Thymus (tissue), 11 donors: ENCODE measurements around the gene PORCN. TPM values are rescaled to one million over a fixed set of nuclear protein-coding genes. Genes with fewer than 3 reads are reported as not detected.
"Not testable (repeated sequence)": the region's sequence is repeated elsewhere in the genome, so short reads cannot be mapped to it uniquely, and the experiment has no call there.

Experiments used
- DNase-seq, 9 donors: peaks; one replicate each; pipeline ENCODE4 v3.0.0-alpha.2; 2013; ENCODE audit warnings: low spot score in 9 of 9, low read depth in 6 of 9, missing footprints in 1 of 9
- H3K27ac ChIP-seq, 2 donors: one replicate each; pipeline ENCODE4 v1.5.1; 2013; ENCODE audit warnings: control low read depth in 1 of 2, low read depth in 1 of 2, low read length in 1 of 2, mild to moderate bottlenecking in 1 of 2, moderate library complexity in 1 of 2
- H3K27me3 ChIP-seq, 2 donors: one replicate each; pipeline ENCODE4 v1.5.1; 2013; ENCODE audit warnings: low read length in 1 of 2; ENCODE audit not compliant: control insufficient read depth in 2 of 2, insufficient read depth in 1 of 2
- H3K36me3 ChIP-seq, 2 donors: one replicate each; pipeline ENCODE4 v1.5.1; 2013; ENCODE audit warnings: low read length in 1 of 2, mild to moderate bottlenecking in 1 of 2, moderate library complexity in 1 of 2; ENCODE audit not compliant: control insufficient read depth in 2 of 2, insufficient read depth in 2 of 2
- H3K4me1 ChIP-seq, 2 donors: one replicate each; pipeline ENCODE4 v1.5.1; 2013; ENCODE audit warnings: low read length in 2 of 2; ENCODE audit not compliant: control insufficient read depth in 2 of 2, insufficient read depth in 2 of 2
- H3K4me3 ChIP-seq, 2 donors: one replicate each; pipeline ENCODE4 v1.5.1; 2013; ENCODE audit warnings: low read length in 2 of 2, control low read depth in 1 of 2, mild to moderate bottlenecking in 1 of 2
- H3K9me3 ChIP-seq, 2 donors: one replicate each; pipeline ENCODE4 v1.5.1; 2013; ENCODE audit warnings: low read length in 1 of 2, mild to moderate bottlenecking in 1 of 2; ENCODE audit not compliant: control insufficient read depth in 2 of 2, insufficient read depth in 1 of 2
- WGBS: extraction: QIAGEN DNeasy Blood & Tissue Kit; methylation state at CpG from one replicate; pipeline ENCODE4 v1.1.7; 2013; 5-methylcytosine and 5-hydroxymethylcytosine counted together
- polyA plus RNA-seq: library from polyadenylated mRNA; stranded (reverse); fragments of 200-250 nt; gene quantifications from one replicate; pipeline ENCODE4 v1.2.3, GENCODE V29; 2013
- total RNA-seq: library from RNA; stranded (reverse); fragments of 120-200 nt; gene quantifications from one replicate; pipeline ENCODE4 v1.2.4, GENCODE V29; 2013
- donor health status: healthy.

Gene PORCN
- total and polyA plus RNA-seq, 2 donors = 3.4 to 6.1 TPM

- 97% methylated on average over 20 of the region's 20 CpGs for WGBS
- no peak for DNase-seq
- no peak overlapping the region for H3K27ac ChIP-seq
These were observed 3.7 kb downstream of the PORCN start for GRCh38 chrX:48512371-48512935.

GRCh38 chrX:48513670-48514069 is 4.9 kb downstream of the PORCN start:
- WGBS = 99% methylated on average over 4 of the region's 4 CpGs
- H3K4me3 ChIP-seq = no peak overlapping the region
- peaks cover 5 to 11% of the 10 kb centered on the region in 2 donors for H3K4me1 ChIP-seq
- H3K9me3 ChIP-seq = peaks cover 0 to 4% of the 10 kb centered on the region in 2 donors
- no peaks in the 10 kb centered on the region for H3K27me3 ChIP-seq
- H3K36me3 ChIP-seq = peaks cover 0 to 9% of the 10 kb centered on the region in 2 donors
- no peak for DNase-seq
- no peak overlapping the region for H3K27ac ChIP-seq

More at GRCh38 chrX:48512371-48512935, 3.7 kb downstream of the PORCN start:
- Histone ChIP-seq H3K4me1 (peaks cover 5 to 13% of the 10 kb centered on the region in 2 donors), H3K36me3 (peaks cover 0 to 9% of the 10 kb centered on the region in 2 donors), H3K9me3 (peaks cover 0 to 4% of the 10 kb centered on the region in 2 donors), H3K27me3 (no peaks in the 10 kb centered on the region), H3K4me3 (no peak overlapping the region)

- H3K4me1 ChIP-seq = peaks cover 5 to 9% of the 10 kb centered on the region in 2 donors
- no peak overlapping the region for H3K27ac ChIP-seq
- H3K36me3 ChIP-seq = peaks cover 0 to 9% of the 10 kb centered on the region in 2 donors
- peaks cover 0 to 4% of the 10 kb centered on the region in 2 donors for H3K9me3 ChIP-seq
- H3K27me3 ChIP-seq = no peaks in the 10 kb centered on the region
- no peak overlapping the region for H3K4me3 ChIP-seq
- no peak for DNase-seq
- 97% methylated on average over 16 of the region's 16 CpGs for WGBS
These were observed 5.5 kb downstream of the PORCN start for GRCh38 chrX:48514126-48514806.

GRCh38 chrX:48514868-48515460 is 6.2 kb downstream of the PORCN start:
- Histone ChIP-seq H3K27ac (no peak overlapping the region), H3K27me3 (no peaks in the 10 kb centered on the region), H3K4me3 (no peak overlapping the region), H3K36me3 (peaks cover 0 to 9% of the 10 kb centered on the region in 2 donors), H3K4me1 (peaks cover 0 to 7% of the 10 kb centered on the region in 2 donors), H3K9me3 (peaks cover 0 to 4% of the 10 kb centered on the region in 2 donors)
- no peak for DNase-seq
- 98% methylated on average over 9 of the region's 9 CpGs for WGBS

GRCh38 chrX:48515842-48516241 is 7.0 kb downstream of the PORCN start:
- Histone ChIP-seq H3K4me3 (no peak overlapping the region), H3K4me1 (peaks cover 3 to 15% of the 10 kb centered on the region in 2 donors), H3K27me3 (no peaks in the 10 kb centered on the region), H3K27ac (no peak overlapping the region), H3K9me3 (peaks cover 0 to 4% of the 10 kb centered on the region in 2 donors), H3K36me3 (peaks cover 0 to 9% of the 10 kb centered on the region in 2 donors)
- DNase-seq = no peak
- WGBS = 98% methylated on average over 10 of the region's 10 CpGs

GRCh38 chrX:48516285-48516684 is 7.5 kb downstream of the PORCN start:
- DNase-seq = no peak
- peaks cover 3 to 19% of the 10 kb centered on the region in 2 donors for H3K4me1 ChIP-seq
- peaks cover 0 to 4% of the 10 kb centered on the region in 2 donors for H3K9me3 ChIP-seq
- no peak overlapping the region for H3K4me3 ChIP-seq
- H3K27me3 ChIP-seq = no peaks in the 10 kb centered on the region
- 96% methylated on average over 10 of the region's 10 CpGs for WGBS
- H3K27ac ChIP-seq = no peak overlapping the region
- H3K36me3 ChIP-seq = peaks cover 0 to 9% of the 10 kb centered on the region in 2 donors

GRCh38 chrX:48516987-48517386 is 8.2 kb downstream of the PORCN start:
- Histone ChIP-seq H3K4me3 (no peak overlapping the region), H3K9me3 (peaks cover 0 to 4% of the 10 kb centered on the region in 2 donors), H3K4me1 (peaks cover 3 to 19% of the 10 kb centered on the region in 2 donors), H3K27ac (no peak overlapping the region), H3K36me3 (peaks cover 0 to 9% of the 10 kb centered on the region in 2 donors), H3K27me3 (no peaks in the 10 kb centered on the region)
- DNase-seq = no peak
- WGBS = 50% methylated on average over 5 of the region's 5 CpGs

GRCh38 chrX:48519481-48519880 is 10.7 kb downstream of the PORCN start:
- WGBS = 80% methylated on average over 4 of the region's 4 CpGs
- not testable (repeated sequence) for DNase-seq

GRCh38 chrX:48520455-48520854 is 11.7 kb downstream of the PORCN start:
- Histone ChIP-seq H3K9me3 (no peaks in the 10 kb centered on the region), H3K27me3 (no peaks in the 10 kb centered on the region), H3K4me1 (peaks cover 3 to 25% of the 10 kb centered on the region in 2 donors), H3K27ac (peak overlapping the region in 1 of 2 donors; percentile 79), H3K36me3 (no peaks in the 10 kb centered on the region), H3K4me3 (no peak overlapping the region)
- DNase-seq = peak in 2 of 9 donors; percentile 20 to 47
- WGBS = 77% methylated on average over 2 of the region's 2 CpGs

More at GRCh38 chrX:48519481-48519880, 10.7 kb downstream of the PORCN start:
- H3K4me3 ChIP-seq, H3K27ac ChIP-seq, H3K36me3 ChIP-seq, H3K9me3 ChIP-seq, H3K27me3 ChIP-seq: not testable (repeated sequence)
- H3K4me1 ChIP-seq = peaks cover 3 to 25% of the 10 kb centered on the region in 2 donors
